PC-9 (cell line): Measurements from ENCODE around the gene PSMC4.

Experiments
- CTCF ChIP-seq: fragments of 200-600 bp; sonication (generic); conservative IDR thresholded peaks from 2 replicates; pipeline ENCODE4 v1.6.1; 2017; ENCODE audit warnings: mixed run types, antibody characterized with exemption, mild to moderate bottlenecking, moderate library complexity
- EZH2 ChIP-seq: fragments of 200-600 bp; sonication (generic); IDR thresholded peaks from 2 replicates; pipeline ENCODE4 v1.8.0; 2017; ENCODE audit warnings: antibody characterized with exemption, low read depth

DNA sequence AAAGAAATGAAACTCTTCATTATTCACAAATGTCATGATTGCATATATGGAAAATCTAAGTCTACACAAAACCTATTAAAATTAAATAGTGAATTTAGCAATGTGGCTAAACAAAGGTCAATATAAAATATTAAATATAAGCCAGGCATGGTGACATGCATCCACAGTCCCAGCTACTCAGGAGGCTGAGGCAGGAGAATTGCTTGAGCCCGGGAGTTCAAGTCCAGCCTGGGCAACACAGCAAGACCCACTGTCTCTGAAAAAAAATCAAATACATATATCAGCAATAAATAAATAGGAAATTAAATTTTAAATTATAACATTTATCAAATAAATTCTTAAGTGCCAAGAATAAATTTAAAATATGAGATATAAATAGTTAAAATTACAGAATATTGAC is 11.9 kb downstream of the PSMC4 start:
- TF ChIP-seq CTCF (no peak), EZH2 (no peak)
